ENCODE data around the gene GJC2.

GJC2 gene

GRCh38 chr1:228197555-228198147 is 47.9 kb downstream of the GJC2 start:
- Histone ChIP-seq H3K9ac (ENCODE audit: low read depth, low read length) (no peak overlapping the region), H3K27ac (ENCODE audit: low read length) (no peak overlapping the region), H3K4me3 (ENCODE audit: low read length) (no peak overlapping the region), H3K9me3 (ENCODE audit: insufficient read depth, low read depth, low read length) (peaks cover 21% of the 10 kb centered on the region), H3K4me1 (ENCODE audit: insufficient read depth, low read length) (no peaks in the 10 kb centered on the region), H3K36me3 (ENCODE audit: insufficient read depth, low read depth, low read length) (no peaks in the 10 kb centered on the region), H3K27me3 (ENCODE audit: insufficient read depth, low read length) (no peaks in the 10 kb centered on the region; the same call in 1 of the 2 replicates)

GRCh38 chr1:228198977-228199590 is 49.4 kb downstream of the GJC2 start:
- Histone ChIP-seq H3K9me3 (ENCODE audit: insufficient read depth, low read depth, low read length) (peaks cover 21% of the 10 kb centered on the region), H3K36me3 (ENCODE audit: insufficient read depth, low read depth, low read length) (no peaks in the 10 kb centered on the region), H3K9ac (ENCODE audit: low read depth, low read length) (no peak overlapping the region), H3K4me1 (ENCODE audit: insufficient read depth, low read length) (no peaks in the 10 kb centered on the region), H3K27me3 (ENCODE audit: insufficient read depth, low read length) (peaks cover 10% of the 10 kb centered on the region), H3K27ac (ENCODE audit: low read length) (no peak overlapping the region), H3K4me3 (ENCODE audit: low read length) (no peak overlapping the region)

- Histone ChIP-seq H3K27ac (ENCODE audit: low read length) (no peak overlapping the region), H3K4me3 (ENCODE audit: low read length) (no peak overlapping the region), H3K9ac (ENCODE audit: low read depth, low read length) (no peak overlapping the region), H3K4me1 (ENCODE audit: insufficient read depth, low read length) (no peaks in the 10 kb centered on the region), H3K9me3 (ENCODE audit: insufficient read depth, low read depth, low read length) (peaks cover 5% of the 10 kb centered on the region; the same call in 1 of the 2 replicates), H3K36me3 (ENCODE audit: insufficient read depth, low read depth, low read length) (no peaks in the 10 kb centered on the region), H3K27me3 (ENCODE audit: insufficient read depth, low read length) (peaks cover 35% of the 10 kb centered on the region)
These were observed 55.2 kb downstream of the GJC2 start for GRCh38 chr1:228204958-228205357.

- H3K36me3 ChIP-seq (ENCODE audit: insufficient read depth, low read depth, low read length): no peaks in the 10 kb centered on the region
- H3K27me3 ChIP-seq (ENCODE audit: insufficient read depth, low read length): peaks cover 35% of the 10 kb centered on the region
- H3K4me1 ChIP-seq (ENCODE audit: insufficient read depth, low read length): no peaks in the 10 kb centered on the region
- no peak overlapping the region for H3K9ac ChIP-seq (ENCODE audit: low read depth, low read length)
- H3K4me3 ChIP-seq (ENCODE audit: low read length): no peak overlapping the region
- no peak overlapping the region for H3K27ac ChIP-seq (ENCODE audit: low read length)
- H3K9me3 ChIP-seq (ENCODE audit: insufficient read depth, low read depth, low read length): no peaks in the 10 kb centered on the region
These were observed 56.1 kb downstream of the GJC2 start for GRCh38 chr1:228205526-228206436.

GRCh38 chr1:228206582-228207351 is 57.0 kb downstream of the GJC2 start:
- Histone ChIP-seq H3K4me3 (ENCODE audit: low read length) (no peak overlapping the region), H3K27me3 (ENCODE audit: insufficient read depth, low read length) (peaks cover 35% of the 10 kb centered on the region), H3K9me3 (ENCODE audit: insufficient read depth, low read depth, low read length) (no peaks in the 10 kb centered on the region), H3K4me1 (ENCODE audit: insufficient read depth, low read length) (no peaks in the 10 kb centered on the region), H3K27ac (ENCODE audit: low read length) (no peak overlapping the region), H3K9ac (ENCODE audit: low read depth, low read length) (no peak overlapping the region), H3K36me3 (ENCODE audit: insufficient read depth, low read depth, low read length) (no peaks in the 10 kb centered on the region)

GRCh38 chr1:228207381-228207810 is 57.7 kb downstream of the GJC2 start:
- H3K4me1 ChIP-seq (ENCODE audit: insufficient read depth, low read length): no peaks in the 10 kb centered on the region
- H3K9ac ChIP-seq (ENCODE audit: low read depth, low read length): no peak overlapping the region
- H3K27ac ChIP-seq (ENCODE audit: low read length): no peak overlapping the region
- H3K36me3 ChIP-seq (ENCODE audit: insufficient read depth, low read depth, low read length): no peaks in the 10 kb centered on the region
- no peak overlapping the region for H3K4me3 ChIP-seq (ENCODE audit: low read length)
- no peaks in the 10 kb centered on the region for H3K9me3 ChIP-seq (ENCODE audit: insufficient read depth, low read depth, low read length)
- peaks cover 35% of the 10 kb centered on the region for H3K27me3 ChIP-seq (ENCODE audit: insufficient read depth, low read length)

GRCh38 chr1:228207851-228208821 is 58.4 kb downstream of the GJC2 start, which contains the start of gene OBSCN:
OBSCN (plus strand) TSS chr1:228208044; CDS start chr1:228211784, 3,740 bp downstream.
- Histone ChIP-seq H3K36me3 (ENCODE audit: insufficient read depth, low read depth, low read length) (no peaks in the 10 kb centered on the region), H3K9ac (ENCODE audit: low read depth, low read length) (no peak within 1 kb of the TSS), H3K4me3 (ENCODE audit: low read length) (no peak within 1 kb of the TSS), H3K27me3 (ENCODE audit: insufficient read depth, low read length) (peaks cover 34% of the 10 kb centered on the region), H3K4me1 (ENCODE audit: insufficient read depth, low read length) (no peaks in the 10 kb centered on the region), H3K9me3 (ENCODE audit: insufficient read depth, low read depth, low read length) (no peaks in the 10 kb centered on the region), H3K27ac (ENCODE audit: low read length) (no peak within 1 kb of the TSS)

- H3K4me1 ChIP-seq (ENCODE audit: insufficient read depth, low read length): no peaks in the 10 kb centered on the region
- H3K4me3 ChIP-seq (ENCODE audit: low read length): no peak overlapping the region
- no peaks in the 10 kb centered on the region for H3K9me3 ChIP-seq (ENCODE audit: insufficient read depth, low read depth, low read length)
- no peaks in the 10 kb centered on the region for H3K36me3 ChIP-seq (ENCODE audit: insufficient read depth, low read depth, low read length)
- peaks cover 26% of the 10 kb centered on the region for H3K27me3 ChIP-seq (ENCODE audit: insufficient read depth, low read length)
- H3K9ac ChIP-seq (ENCODE audit: low read depth, low read length): no peak overlapping the region
- no peak overlapping the region for H3K27ac ChIP-seq (ENCODE audit: low read length)
These were observed 59.3 kb downstream of the GJC2 start for GRCh38 chr1:228208831-228209551.
